Adipocyte (in vitro differentiated cells): ENCODE data around the gene UNC45A.
A peak's percentile ranks its signal among the peaks of the same experiment; 100 is the strongest.

Experiments
- DNase-seq: peaks from one replicate; pipeline ENCODE4 v3.0.0-alpha.2; 2015; ENCODE audit warnings: low read depth
- H3K27me3 ChIP-seq: replicated peaks from 2 replicates; pipeline ENCODE4 v1.7.0; 2013; ENCODE audit warnings: mild to moderate bottlenecking, low read length, moderate library complexity; ENCODE audit not compliant: control insufficient read depth, insufficient read depth
- H3K36me3 ChIP-seq: 2 replicates; pipeline ENCODE4 v1.7.0; 2013; ENCODE audit warnings: low read length, mild to moderate bottlenecking, moderate library complexity; ENCODE audit not compliant: control insufficient read depth, insufficient read depth, severe bottlenecking
- H3K4me1 ChIP-seq: 2 replicates; pipeline ENCODE4 v1.7.0; 2013; ENCODE audit warnings: mild to moderate bottlenecking, low read length, moderate library complexity; ENCODE audit not compliant: control insufficient read depth, insufficient read depth
- H3K4me3 ChIP-seq: 2 replicates; pipeline ENCODE4 v1.7.0; 2013; ENCODE audit warnings: mild to moderate bottlenecking, low read length, moderate library complexity
- H3K9ac ChIP-seq: 2 replicates; pipeline ENCODE4 v1.7.0; 2013; ENCODE audit warnings: mild to moderate bottlenecking, low read length, moderate library complexity
- H3K9me3 ChIP-seq: 2 replicates; pipeline ENCODE4 v1.7.0; 2013; ENCODE audit warnings: mild to moderate bottlenecking, low read length, moderate library complexity; ENCODE audit not compliant: control insufficient read depth

UNC45A gene

DNA sequence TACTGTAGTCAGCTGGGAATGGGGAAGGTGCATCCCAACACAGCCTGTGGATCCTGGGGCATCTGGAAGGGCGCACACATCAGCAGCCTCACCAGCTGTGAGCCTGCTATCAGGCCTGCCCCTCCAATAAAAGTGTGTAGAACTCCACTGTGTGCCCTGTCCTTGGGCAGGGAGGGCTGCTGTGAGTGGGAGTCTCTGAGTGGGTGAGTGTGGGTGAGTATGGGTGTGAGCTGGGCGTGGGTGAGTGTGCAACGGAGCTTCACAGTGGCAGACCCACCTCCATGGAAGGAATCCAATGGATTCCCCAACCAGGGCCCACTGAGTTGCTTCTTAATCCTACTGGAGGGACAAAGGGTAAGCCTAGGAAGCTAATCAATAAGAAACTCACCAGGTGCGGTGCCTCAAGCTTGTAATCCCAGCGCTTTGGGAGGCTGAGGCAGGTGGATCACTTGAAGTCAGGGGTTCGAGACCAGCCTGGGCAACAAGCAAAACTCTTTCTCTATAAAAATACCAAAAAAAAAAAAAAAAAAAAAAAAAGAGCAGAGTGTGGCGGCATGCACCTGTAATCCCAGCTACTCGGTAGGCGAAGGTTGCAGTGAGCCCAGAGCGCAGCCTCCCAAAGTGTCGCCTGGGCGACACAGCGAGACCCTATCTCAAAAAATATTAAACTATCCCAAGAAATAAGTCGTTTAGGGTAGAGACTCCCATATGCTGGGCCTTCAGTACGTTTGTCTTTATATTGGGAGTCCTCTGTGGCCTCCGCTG, 19.0 kb downstream of the UNC45A start:
- Histone ChIP-seq H3K9ac (peak overlapping the region; percentile 92), H3K27me3 (no peaks in the 10 kb centered on the region), H3K4me3 (peak overlapping the region; percentile 93), H3K9me3 (no peaks in the 10 kb centered on the region), H3K36me3 (peaks cover 48% of the 10 kb centered on the region), H3K4me1 (peaks cover 16% of the 10 kb centered on the region)
- DNase-seq: no peak

DNA sequence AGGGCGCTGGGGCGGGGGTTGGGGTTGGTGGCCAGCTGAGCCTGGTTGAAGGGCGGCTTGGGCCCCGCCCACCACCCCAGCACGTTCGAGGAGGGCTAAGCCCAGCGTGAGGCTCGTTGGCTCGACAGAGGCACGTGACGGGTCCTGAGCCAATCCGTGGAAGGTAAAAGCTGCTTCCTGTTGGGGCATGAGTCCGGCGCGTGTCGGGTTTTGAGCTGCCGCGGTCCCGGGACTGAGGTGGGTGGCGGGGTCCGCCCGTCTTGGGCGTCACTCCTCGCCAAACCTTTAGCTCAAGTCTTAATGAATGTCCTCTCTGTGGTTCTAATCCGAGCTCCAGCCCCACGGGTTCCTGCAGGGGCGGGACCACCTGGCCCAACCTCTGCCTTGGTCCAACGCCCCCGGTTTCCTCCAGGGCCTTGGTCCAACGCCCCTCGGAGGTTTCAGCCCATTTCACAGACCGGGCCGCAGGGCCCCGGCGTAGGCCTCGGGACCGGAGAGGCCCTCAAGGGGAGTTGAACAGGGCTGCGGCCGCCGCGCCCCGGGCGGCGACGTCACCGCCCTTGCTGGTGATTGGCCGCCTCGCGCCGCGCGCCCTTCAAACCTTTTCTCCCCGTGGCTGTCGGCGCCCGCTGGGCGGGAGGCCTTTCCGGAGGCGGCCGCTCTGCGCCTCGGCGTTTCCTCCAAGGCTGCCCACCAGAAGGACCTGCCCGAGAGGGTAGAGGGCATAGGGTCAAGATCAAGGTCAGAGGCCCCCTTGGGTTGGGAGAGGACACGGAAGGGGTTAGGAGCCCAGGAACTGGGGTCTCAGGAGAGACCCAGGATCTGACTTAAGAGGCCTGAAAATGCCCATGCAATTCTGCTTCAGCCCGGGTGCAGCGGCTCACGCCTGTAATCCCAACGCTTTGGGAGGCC, 19.9 kb downstream of the UNC45A start, which contains the start of gene RCCD1:
RCCD1 (plus strand) TSS at position 173 of the 912 bp plus-strand sequence. CDS start 1,851 bp downstream, outside the sequence.
- DNase-seq: peak; percentile 98

DNA sequence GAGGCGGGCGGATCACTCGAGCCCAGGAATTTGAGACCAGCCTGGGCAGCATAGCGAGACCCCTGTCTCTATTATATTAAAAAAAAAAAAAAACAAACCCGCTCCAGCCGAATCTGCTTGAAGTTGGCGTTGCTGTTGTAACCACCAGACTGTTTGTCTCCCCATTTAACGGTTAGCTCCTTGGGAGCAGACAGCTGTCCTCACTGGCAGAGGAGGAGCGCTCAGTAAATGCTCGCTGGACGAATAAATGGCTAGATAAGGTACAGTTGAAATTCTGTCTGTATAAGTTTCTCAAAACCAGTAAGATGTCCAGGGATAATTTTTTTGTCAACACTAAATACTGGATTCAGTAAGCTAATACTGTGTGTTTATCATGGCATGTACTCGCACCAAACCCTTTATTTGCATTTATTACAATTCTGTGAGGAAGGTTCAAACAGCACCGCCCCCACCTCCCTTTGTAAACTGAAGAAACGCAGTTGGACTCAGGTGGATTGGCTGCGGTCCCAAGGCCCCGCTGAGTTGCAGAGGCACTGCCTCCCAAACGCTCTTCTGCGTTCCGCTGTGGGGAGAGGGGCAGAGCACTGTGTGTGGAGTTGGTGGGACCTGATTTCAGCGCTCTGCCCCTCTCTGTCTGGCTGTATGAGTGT, 20.7 kb downstream of the UNC45A start:
- Histone ChIP-seq H3K4me1 (peaks cover 16% of the 10 kb centered on the region), H3K27me3 (no peaks in the 10 kb centered on the region), H3K9me3 (no peaks in the 10 kb centered on the region), H3K9ac (peak overlapping the region; percentile 92), H3K4me3 (peak overlapping the region; percentile 93), H3K36me3 (peaks cover 32% of the 10 kb centered on the region)
- no peak for DNase-seq

More for the DNA sequence above, 19.9 kb downstream of the UNC45A start, which contains the start of gene RCCD1:
- peak within 1 kb of the TSS; percentile 93 for H3K4me3 ChIP-seq
- H3K9ac ChIP-seq: peak within 1 kb of the TSS; percentile 92
- peaks cover 40% of the 10 kb centered on the region for H3K36me3 ChIP-seq
- H3K9me3 ChIP-seq: no peaks in the 10 kb centered on the region
- H3K4me1 ChIP-seq: peaks cover 16% of the 10 kb centered on the region
- no peaks in the 10 kb centered on the region for H3K27me3 ChIP-seq

DNA sequence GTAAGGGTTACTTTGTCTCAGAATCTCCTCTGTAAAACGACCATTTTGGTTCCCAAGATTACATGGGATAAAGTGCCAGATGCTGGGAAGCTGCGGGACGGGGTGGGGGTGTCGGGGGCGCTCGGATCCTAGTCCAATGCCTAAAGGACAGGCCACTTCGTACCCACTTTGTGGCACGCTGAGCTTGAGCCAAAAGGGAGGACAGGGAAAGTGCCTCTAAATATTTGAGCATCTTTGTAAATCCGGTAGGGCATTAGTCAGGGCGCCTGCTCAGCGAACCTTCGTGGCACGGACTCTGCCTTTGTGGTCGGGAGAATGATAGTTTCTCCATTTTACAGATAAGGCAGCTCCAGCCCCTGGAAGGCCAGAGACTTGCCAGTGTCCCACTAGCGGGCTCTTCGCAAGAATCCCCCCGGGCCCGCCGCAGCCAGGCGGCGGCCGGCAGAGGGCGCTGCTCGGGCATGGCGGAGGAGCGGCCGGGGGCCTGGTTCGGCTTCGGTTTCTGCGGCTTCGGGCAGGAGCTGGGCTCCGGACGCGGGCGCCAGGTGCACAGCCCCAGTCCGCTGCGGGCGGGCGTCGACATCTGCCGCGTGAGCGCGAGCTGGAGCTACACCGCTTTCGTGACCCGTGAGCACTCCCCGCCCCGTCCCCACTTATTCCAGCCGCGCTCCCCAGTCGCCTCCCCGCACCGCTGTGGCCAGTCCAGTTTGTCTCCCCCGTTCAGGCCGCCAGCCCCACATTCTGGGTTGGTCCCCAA, 21.4 kb downstream of the UNC45A start:
- Histone ChIP-seq H3K4me3 (peak overlapping the region; percentile 80), H3K4me1 (peaks cover 16% of the 10 kb centered on the region), H3K9ac (peak overlapping the region; percentile 83), H3K36me3 (peaks cover 32% of the 10 kb centered on the region), H3K9me3 (no peaks in the 10 kb centered on the region), H3K27me3 (no peaks in the 10 kb centered on the region)
- peak; percentile 91 for DNase-seq

- H3K4me1 ChIP-seq: peaks cover 16% of the 10 kb centered on the region
- peak overlapping the region; percentile 80 for H3K4me3 ChIP-seq
- peak overlapping the region; percentile 83 for H3K9ac ChIP-seq
- H3K9me3 ChIP-seq: no peaks in the 10 kb centered on the region
- DNase-seq: peak; percentile 59
- peaks cover 31% of the 10 kb centered on the region for H3K36me3 ChIP-seq
- H3K27me3 ChIP-seq: no peaks in the 10 kb centered on the region
Observed at GRCh38 chr15:90957031-90957790, 22.1 kb downstream of the UNC45A start.

DNA sequence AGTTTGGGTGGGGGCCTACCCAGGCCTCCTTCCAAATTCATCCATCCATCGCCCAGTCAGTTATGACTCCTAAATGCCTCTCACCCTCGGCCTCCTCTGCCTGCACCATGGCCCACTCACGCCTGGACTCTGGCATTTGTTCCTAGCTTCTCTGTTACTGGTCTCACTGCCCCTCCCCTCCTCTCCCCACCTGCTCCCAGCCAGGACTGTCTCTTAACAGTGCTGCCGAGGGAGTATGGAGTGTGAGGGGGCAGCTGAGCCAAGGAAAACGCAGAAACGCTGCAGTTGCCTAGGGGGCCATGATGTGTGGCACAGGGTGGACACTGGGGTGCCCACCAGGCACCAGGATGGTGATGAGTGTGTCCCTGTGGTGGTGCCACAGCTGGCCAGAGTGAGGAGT, 22.7 kb downstream of the UNC45A start:
- DNase-seq: no peak

GRCh38 chr15:90959028-90959595, 24.0 kb downstream of the UNC45A start:
- Histone ChIP-seq H3K9me3 (no peaks in the 10 kb centered on the region), H3K9ac (no peak overlapping the region), H3K27me3 (no peaks in the 10 kb centered on the region), H3K4me3 (no peak overlapping the region), H3K36me3 (peaks cover 14% of the 10 kb centered on the region), H3K4me1 (peaks cover 16% of the 10 kb centered on the region)
- no peak for DNase-seq

More for the DNA sequence above, 22.7 kb downstream of the UNC45A start:
- H3K27me3 ChIP-seq: no peaks in the 10 kb centered on the region
- peak overlapping the region; percentile 80 for H3K4me3 ChIP-seq
- H3K4me1 ChIP-seq: peaks cover 16% of the 10 kb centered on the region
- peak overlapping the region; percentile 83 for H3K9ac ChIP-seq
- H3K36me3 ChIP-seq: peaks cover 26% of the 10 kb centered on the region
- H3K9me3 ChIP-seq: no peaks in the 10 kb centered on the region

DNA sequence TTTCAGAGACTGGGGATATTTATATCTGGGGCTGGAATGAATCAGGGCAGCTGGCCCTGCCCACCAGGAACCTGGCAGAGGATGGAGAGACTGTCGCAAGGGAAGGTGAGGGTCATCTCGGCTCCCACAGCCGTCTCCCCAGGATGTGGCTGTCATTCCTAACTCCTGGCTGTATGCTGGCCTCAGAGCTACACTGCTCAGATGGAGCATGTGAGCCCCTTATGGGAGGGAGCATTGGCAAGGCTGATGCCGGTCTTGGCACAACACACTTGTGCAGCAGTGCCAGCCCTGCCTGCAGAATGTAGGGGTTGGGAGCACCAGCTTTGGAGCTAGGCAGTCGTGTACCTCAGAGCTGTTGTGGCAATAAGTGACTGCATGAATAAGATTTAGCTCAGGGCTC, 24.8 kb downstream of the UNC45A start:
- DNase-seq: peak; percentile 20
- Histone ChIP-seq H3K36me3 (peaks cover 14% of the 10 kb centered on the region), H3K9ac (no peak overlapping the region), H3K4me1 (peaks cover 16% of the 10 kb centered on the region), H3K9me3 (no peaks in the 10 kb centered on the region), H3K27me3 (no peaks in the 10 kb centered on the region), H3K4me3 (no peak overlapping the region)

DNA sequence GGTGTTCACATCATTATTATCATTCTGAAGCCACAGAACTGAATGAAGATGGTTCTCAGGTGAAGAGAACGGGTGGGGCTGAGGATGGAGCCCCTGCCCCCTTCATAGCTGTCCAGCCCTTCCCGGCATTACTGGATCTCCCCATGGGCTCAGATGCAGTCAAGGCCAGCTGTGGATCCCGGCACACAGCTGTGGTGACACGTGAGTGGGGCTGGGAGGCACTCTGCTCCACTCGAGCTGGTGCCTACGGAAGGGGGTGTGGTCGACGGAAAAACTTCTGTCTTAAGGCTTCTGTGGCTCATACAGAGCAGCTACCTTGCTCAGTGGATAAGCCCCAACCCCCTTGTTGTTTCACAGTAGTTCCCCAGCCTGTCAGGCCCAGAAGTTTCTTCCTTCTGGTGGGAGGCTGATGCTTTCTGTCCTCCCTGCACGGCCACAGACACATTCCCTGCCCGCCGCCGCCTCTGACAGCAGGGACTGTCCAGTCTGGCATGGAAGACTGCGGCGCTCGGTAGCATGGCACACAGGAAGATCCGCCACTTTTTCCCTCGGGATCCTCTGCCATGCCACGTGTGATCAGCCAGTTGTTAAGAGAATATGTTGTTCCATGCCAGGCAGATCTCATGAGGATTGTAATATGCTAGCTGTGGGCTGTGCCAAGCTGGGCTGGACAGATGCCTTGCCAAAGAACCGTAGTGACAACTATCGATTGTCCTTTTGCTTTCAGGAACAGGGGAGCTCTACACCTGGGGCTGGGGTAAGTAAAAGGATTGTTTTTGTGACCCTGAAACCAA, 25.4 kb downstream of the UNC45A start:
- Histone ChIP-seq H3K4me3 (no peak overlapping the region), H3K9me3 (no peaks in the 10 kb centered on the region), H3K27me3 (no peaks in the 10 kb centered on the region), H3K9ac (no peak overlapping the region), H3K36me3 (peaks cover 14% of the 10 kb centered on the region), H3K4me1 (peaks cover 16% of the 10 kb centered on the region)
- no peak for DNase-seq
